Liver (tissue), 9 donors: ENCODE measurements around the gene TRUB2. TPM values are rescaled to one million over a fixed set of nuclear protein-coding genes. Genes with fewer than 3 reads are reported as not detected.

ENCODE experiments used
- DNase-seq: peaks from one replicate; pipeline ENCODE4 v3.0.0-alpha.2; 2017; ENCODE audit warnings: low spot score
- H3K27ac ChIP-seq, 2 donors: one replicate each; pipeline ENCODE4 v1.7.0; 2013; ENCODE audit warnings: inconsistent platforms in 2 of 2, low read length in 2 of 2, control low read depth in 1 of 2, low read depth in 1 of 2, mild to moderate bottlenecking in 1 of 2
- H3K27me3 ChIP-seq, 4 donors: one replicate each; pipeline versions ENCODE4 v1.6.1 to v1.7.0; 2013; ENCODE audit warnings: low read length in 3 of 4, inconsistent platforms in 1 of 4, mild to moderate bottlenecking in 1 of 4, moderate library complexity in 1 of 4; ENCODE audit not compliant: control insufficient read depth in 4 of 4, insufficient read depth in 4 of 4
- H3K36me3 ChIP-seq, 4 donors: one replicate each; pipeline versions ENCODE4 v1.6.1 to v1.7.0; 2013; ENCODE audit warnings: low read length in 3 of 4, mild to moderate bottlenecking in 3 of 4, low read depth in 1 of 4, moderate library complexity in 1 of 4; ENCODE audit not compliant: control insufficient read depth in 4 of 4, insufficient read depth in 3 of 4
- H3K4me1 ChIP-seq, 4 donors: one replicate each; pipeline versions ENCODE4 v1.6.1 to v1.7.0; 2013; ENCODE audit warnings: low read length in 3 of 4, mild to moderate bottlenecking in 3 of 4, moderate library complexity in 1 of 4; ENCODE audit not compliant: control insufficient read depth in 4 of 4, insufficient read depth in 4 of 4
- H3K4me3 ChIP-seq, 3 donors: one replicate each; pipeline versions ENCODE4 v1.6.1 to v1.7.0; 2013; ENCODE audit warnings: low read length in 3 of 3, control low read depth in 1 of 3, low read depth in 1 of 3, mild to moderate bottlenecking in 1 of 3
- H3K9ac ChIP-seq, 2 donors: one replicate each; pipeline ENCODE4 v1.7.0; 2013; ENCODE audit warnings: low read length in 2 of 2, mild to moderate bottlenecking in 2 of 2, moderate library complexity in 2 of 2, control low read depth in 1 of 2, low read depth in 1 of 2
- H3K9me3 ChIP-seq, 4 donors: one replicate each; pipeline versions ENCODE4 v1.6.1 to v1.7.0; 2013; ENCODE audit warnings: low read length in 3 of 4; ENCODE audit not compliant: control insufficient read depth in 4 of 4
- ATF3 ChIP-seq: IDR thresholded peaks from 2 replicates; pipeline ENCODE4 v1.6.1; 2016; ENCODE audit warnings: antibody characterized with exemption
- CTCF ChIP-seq: fragments of 150-350 bp; IDR thresholded peaks from 2 replicates; pipeline ENCODE4 v1.5.1; 2017; ENCODE audit warnings: improper control_type of control experiment, low read depth, low read length; ENCODE audit not compliant: missing input control
- EGR1 ChIP-seq, 2 donors: IDR thresholded peaks; 2 replicates each; pipeline ENCODE4 v1.6.1; 2016 to 2018; ENCODE audit warnings: antibody characterized with exemption in 2 of 2, low read depth in 2 of 2
- FOXA1 ChIP-seq: IDR thresholded peaks from 2 replicates; pipeline ENCODE4 v1.6.1; 2016; ENCODE audit warnings: antibody characterized with exemption
- FOXA2 ChIP-seq: IDR thresholded peaks from 2 replicates; pipeline ENCODE4 v1.6.1; 2016; ENCODE audit warnings: antibody characterized with exemption
- GABPA ChIP-seq, 2 donors: IDR thresholded peaks in 1 of 2; conservative IDR thresholded peaks in 1 of 2; 2 replicates each; pipeline ENCODE4 v1.6.1; 2016; ENCODE audit warnings: antibody characterized with exemption in 2 of 2, mild to moderate bottlenecking in 1 of 2, moderate library complexity in 1 of 2
- HNF4A ChIP-seq, 2 donors: conservative IDR thresholded peaks; 2 replicates each; pipeline ENCODE4 v1.6.1; 2016; ENCODE audit warnings: antibody characterized with exemption in 2 of 2, mild to moderate bottlenecking in 2 of 2
- HNF4G ChIP-seq: IDR thresholded peaks from 2 replicates; pipeline ENCODE4 v1.6.1; 2016; ENCODE audit warnings: antibody characterized with exemption
- JUND ChIP-seq, 2 donors: IDR thresholded peaks; 2 replicates each; pipeline ENCODE4 v1.6.1; 2016; ENCODE audit warnings: antibody characterized with exemption in 2 of 2
- MAX ChIP-seq: IDR thresholded peaks from 2 replicates; pipeline ENCODE4 v1.6.1; 2016; ENCODE audit warnings: antibody characterized with exemption
- NR2F2 ChIP-seq: IDR thresholded peaks from 2 replicates; pipeline ENCODE4 v1.6.1; 2016; ENCODE audit warnings: antibody characterized with exemption
- RAD21 ChIP-seq, 2 donors: IDR thresholded peaks; 2 replicates each; pipeline ENCODE4 v1.6.1; 2016; ENCODE audit warnings: antibody characterized with exemption in 2 of 2, mild to moderate bottlenecking in 2 of 2
- REST ChIP-seq: IDR thresholded peaks from 2 replicates; pipeline ENCODE4 v1.6.1; 2016; ENCODE audit warnings: antibody characterized with exemption, mild to moderate bottlenecking
- RXRA ChIP-seq, 2 donors: IDR thresholded peaks; 2 replicates each; pipeline ENCODE4 v1.6.1; 2017 to 2018; ENCODE audit warnings: antibody characterized with exemption in 2 of 2, mild to moderate bottlenecking in 1 of 2
- SP1 ChIP-seq: IDR thresholded peaks from 2 replicates; pipeline ENCODE4 v1.6.1; 2018; ENCODE audit warnings: antibody characterized with exemption, mild to moderate bottlenecking
- TAF1 ChIP-seq: conservative IDR thresholded peaks from 2 replicates; pipeline ENCODE4 v1.6.1; 2016; ENCODE audit warnings: antibody characterized with exemption, mild to moderate bottlenecking
- YY1 ChIP-seq: IDR thresholded peaks from 2 replicates; pipeline ENCODE4 v1.6.1; 2016; ENCODE audit warnings: antibody characterized with exemption, mild to moderate bottlenecking
- ZBTB33 ChIP-seq: IDR thresholded peaks from 2 replicates; pipeline ENCODE4 v1.6.1; 2016; ENCODE audit warnings: antibody characterized with exemption
- WGBS: extraction: QIAGEN DNeasy Blood & Tissue Kit; methylation state at CpG from one replicate; pipeline ENCODE4 v1.1.7; 2013; 5-methylcytosine and 5-hydroxymethylcytosine counted together
- polyA plus RNA-seq, 2 donors: library from polyadenylated mRNA; stranded (reverse) in 1 of 2; unstranded in 1 of 2; fragments of 200-250 nt in 1 of 2; fragments of >200 nt in 1 of 2; fragmentation: Nextera tagmentation in 1 of 2; extraction: Ambion mirVana in 1 of 2; gene quantifications; one replicate each; pipeline versions ENCODE4 v1.2.1 to v1.2.3, GENCODE V29; 2013 to 2015
- total RNA-seq, 2 donors: library from RNA; depleted of rRNA; stranded (reverse); fragments of >200 nt; gene quantifications; one replicate each; pipeline ENCODE4 v1.2.3, GENCODE V29; 2014
- donor health status: healthy.
- donor health status: healthy.
- donor health status: healthy.
- donor health status: healthy.
- donor health status: healthy.

Gene TRUB2
- total and polyA plus RNA-seq, 4 donors, result 12.7 to 35.8 (median 19.4) TPM

GRCh38 chr9:128288273-128289004, 33.8 kb downstream of the TRUB2 start (continued):
- no peak for TF ChIP-seq CTCF
- TF ChIP-seq SP1, result no peak
- no peak for TF ChIP-seq HNF4A (conservative IDR thresholded peaks at IDR 0.05)
- no peak for TF ChIP-seq JUND (IDR thresholded peaks at IDR 0.05)
- TF ChIP-seq EGR1 (IDR thresholded peaks at IDR 0.05; ENCODE audit: low read depth in 2 of 2), result no peak
- no peak for TF ChIP-seq RAD21 (IDR thresholded peaks at IDR 0.05)
- TF ChIP-seq RXRA (IDR thresholded peaks at IDR 0.05), result no peak
- TF ChIP-seq GABPA (IDR thresholded peaks at IDR 0.05 in 1 of 2, conservative IDR thresholded peaks at IDR 0.05 in 1 of 2), result no peak
- TF ChIP-seq MAX, result no peak
- no peak for TF ChIP-seq FOXA1
- no peak for TF ChIP-seq FOXA2

GRCh38 chr9:128286440-128286839, 35.8 kb downstream of the TRUB2 start:
- WGBS, result 79% methylated on average over 6 of the region's 6 CpGs
- no peak overlapping the region for H3K4me3 ChIP-seq
- no peaks in the 10 kb centered on the region for H3K27me3 ChIP-seq
- no peaks in the 10 kb centered on the region for H3K4me1 ChIP-seq
- H3K9ac ChIP-seq, result no peak overlapping the region
- H3K36me3 ChIP-seq, result peaks cover 5 to 27% (median 10%) of the 10 kb centered on the region in 4 donors
- DNase-seq, result no peak
- TF ChIP-seq MAX (no peak), ATF3 (no peak), NR2F2 (no peak), REST (no peak), SP1 (no peak), HNF4A (conservative IDR thresholded peaks at IDR 0.05) (no peak), TAF1 (no peak), RAD21 (IDR thresholded peaks at IDR 0.05) (no peak), HNF4G (no peak), RXRA (IDR thresholded peaks at IDR 0.05) (no peak), FOXA2 (no peak), GABPA (IDR thresholded peaks at IDR 0.05 in 1 of 2, conservative IDR thresholded peaks at IDR 0.05 in 1 of 2) (no peak), EGR1 (IDR thresholded peaks at IDR 0.05; ENCODE audit: low read depth in 2 of 2) (no peak), JUND (IDR thresholded peaks at IDR 0.05) (no peak), ZBTB33 (no peak), YY1 (no peak), CTCF (no peak)
- H3K9me3 ChIP-seq, result no peaks in the 10 kb centered on the region
- H3K27ac ChIP-seq, result no peak overlapping the region
